ENCODE results near the gene CDH4. TPM values are rescaled to one million over a fixed set of nuclear protein-coding genes. Genes with fewer than 3 reads are reported as not detected.

Gene CDH4
- total and polyA plus RNA-seq, 9 of the 15 experiments (the other 6 are each of a cell fraction or from before 2014, with no cell fraction given), result 0.04 TPM; not detected in 8

DNA sequence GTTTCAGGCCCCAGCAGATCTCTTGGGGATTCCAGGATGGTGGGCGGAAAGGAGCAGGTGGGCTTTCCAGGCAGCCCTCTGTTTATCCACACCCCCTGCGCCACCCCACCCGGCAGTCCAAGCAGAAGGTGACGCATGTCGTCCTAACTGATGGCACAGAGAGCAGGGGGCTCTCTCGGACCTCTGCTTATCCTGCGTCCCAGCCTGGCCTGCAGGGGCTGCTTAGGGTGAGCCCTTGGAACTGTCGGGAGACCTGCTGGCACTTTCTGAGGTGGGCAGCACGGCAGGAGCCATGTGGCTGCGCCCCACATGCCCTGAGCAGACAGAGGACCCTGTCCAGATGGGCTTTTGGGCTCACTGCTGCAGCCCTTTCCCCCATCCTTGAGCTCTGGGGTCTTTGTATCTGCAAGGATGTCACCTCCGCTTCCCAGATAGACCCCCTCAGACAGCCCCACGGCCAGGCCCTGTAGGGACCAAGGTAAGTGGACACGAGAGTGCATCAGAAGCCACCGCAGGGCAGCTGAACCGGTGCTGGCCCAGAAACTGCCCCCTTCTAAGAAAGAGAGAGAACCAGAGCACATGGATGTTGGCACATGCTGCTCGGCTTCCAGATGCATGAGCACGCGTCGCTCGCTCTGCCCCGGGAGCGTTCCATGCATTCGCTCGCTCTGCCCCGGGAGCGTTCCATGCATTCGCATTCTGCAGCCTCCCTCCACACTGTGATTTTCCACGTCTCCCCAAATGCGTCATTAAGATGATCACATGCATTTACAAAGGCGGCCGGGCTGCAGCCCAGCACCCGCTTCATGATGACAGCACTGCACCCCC lies 566.9 kb downstream of the CDH4 start:
- WGBS (ENCODE audit: insufficient coverage, low coverage, missing lambda C conversion rate), result 0% methylated on average over 32 of the region's 32 CpGs
- H3K4me2 ChIP-seq (ENCODE audit: insufficient read depth, low read length), result no peak overlapping the region
- H3K4me1 ChIP-seq (replicated peaks in 1 of 2; ENCODE audit: control insufficient read depth in 2 of 2, insufficient read depth in 2 of 2, low read length in 2 of 2), result no peaks in the 10 kb centered on the region
- CTCF ChIA-PET (ENCODE audit: low intra/inter-chr PET ratio), result no interaction called here
- ATAC-seq (no peak), DNase-seq (ENCODE audit: extremely low read depth in 1 of 4, low spot score in 3 of 4) (no peak), FAIRE-seq (no peak)
- peaks cover 3% of the 10 kb centered on the region; the same call in 1 of the 2 replicates for H4K20me1 ChIP-seq (replicated peaks; ENCODE audit: control insufficient read depth, insufficient read depth, low read length)
- H3K36me3 ChIP-seq (ENCODE audit: control insufficient read depth, insufficient read depth, low read length), result no peaks in the 10 kb centered on the region
- no peak overlapping the region for H3K27ac ChIP-seq (ENCODE audit: extremely low read depth, low read depth, low read length)
- H3K9me1 ChIP-seq (ENCODE audit: control insufficient read depth, insufficient read depth, low read length), result no peaks in the 10 kb centered on the region
- intact Hi-C loops (cut with micrococcal nuclease) (no loop called here), in situ Hi-C loops (cut with MboI) (no loop called here)
- POLR2A ChIA-PET, result interaction anchor here (1.1 kb wide), 1 partner anchor 11 kb away, joined by 3 read pairs; no protein-coding TSS in a partner anchor
- peaks cover 22 to 63% of the 10 kb centered on the region in 2 experiments; a peak in 4 of 5 replicates for H3K27me3 ChIP-seq (ENCODE audit: control insufficient read depth in 2 of 2, insufficient read depth in 2 of 2, low read length in 2 of 2)
- H3K9ac ChIP-seq (ENCODE audit: insufficient read depth in 1 of 2, low read depth in 2 of 2, low read length in 2 of 2), result no peak overlapping the region
- no peak overlapping the region for H2AFZ ChIP-seq (ENCODE audit: low read depth, low read length)
- no peak overlapping the region for H3K4me3 ChIP-seq
- BruUV-seq (replicated peaks), result no TSS peak
- H3K9me3 ChIP-seq (replicated peaks; ENCODE audit: control insufficient read depth, insufficient read depth, low read depth, low read length), result no peaks in the 10 kb centered on the region
- no peaks in the 10 kb centered on the region for H3K79me2 ChIP-seq (ENCODE audit: control insufficient read depth, insufficient read depth, low read length)
- TF ChIP-seq ADNP (tag; IDR thresholded peaks at IDR 0.05), result no peak
- no peak for TF ChIP-seq PHF20 (IDR thresholded peaks at IDR 0.05; ENCODE audit: partially characterized antibody)
- TF ChIP-seq COPS2 (conservative IDR thresholded peaks at IDR 0.05), result no peak
- TF ChIP-seq SMARCE1 (IDR thresholded peaks at IDR 0.05), result no peak
- no peak for TF ChIP-seq PCBP2 (IDR thresholded peaks at IDR 0.05; ENCODE audit: low read depth, low read length, poor library complexity, severe bottlenecking)
- TF ChIP-seq SIX5 (IDR thresholded peaks at IDR 0.05; ENCODE audit: borderline replicate concordance in 1 of 2, insufficient read depth in 1 of 2, low read depth in 1 of 2, low read length in 2 of 2), result no peak
- TF ChIP-seq, protein P1, sequence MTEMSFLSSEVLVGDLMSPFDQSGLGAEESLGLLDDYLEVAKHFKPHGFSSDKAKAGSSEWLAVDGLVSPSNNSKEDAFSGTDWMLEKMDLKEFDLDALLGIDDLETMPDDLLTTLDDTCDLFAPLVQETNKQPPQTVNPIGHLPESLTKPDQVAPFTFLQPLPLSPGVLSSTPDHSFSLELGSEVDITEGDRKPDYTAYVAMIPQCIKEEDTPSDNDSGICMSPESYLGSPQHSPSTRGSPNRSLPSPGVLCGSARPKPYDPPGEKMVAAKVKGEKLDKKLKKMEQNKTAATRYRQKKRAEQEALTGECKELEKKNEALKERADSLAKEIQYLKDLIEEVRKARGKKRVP (CRISPR knock-in tag; IDR thresholded peaks at IDR 0.05), result no peak
- TF ChIP-seq SOX6 (IDR thresholded peaks at IDR 0.05), result no peak
- TF ChIP-seq LARP7 (IDR thresholded peaks at IDR 0.05), result no peak
